H1 (cell line): ENCODE measurements around the gene ZBTB48.

ENCODE experiments used
- CEBPB ChIP-seq: IDR thresholded peaks from 2 replicates; pipeline ENCODE4 v1.6.1; 2012; ENCODE audit warnings: low read depth, low read length
- CTCF ChIP-seq, 3 experiments: IDR thresholded peaks; 1 replicate in 2 of 3; 2 replicates in 1 of 3; pipeline versions ENCODE4 v1.5.1 to v1.6.1; 2011; ENCODE audit warnings: low read length in 3 of 3, mild to moderate bottlenecking in 3 of 3, inconsistent platforms in 2 of 3, low read depth in 1 of 3, moderate library complexity in 1 of 3; ENCODE audit not compliant: insufficient read depth in 1 of 3; ENCODE audit errors: control extremely low read depth in 1 of 3
- EGR1 ChIP-seq: IDR thresholded peaks from 2 replicates; pipeline ENCODE4 v1.6.1; 2011; ENCODE audit warnings: low read depth, low read length, borderline replicate concordance
- POLR2A ChIP-seq, 2 experiments: IDR thresholded peaks; 1 replicate in 1 of 2; 2 replicates in 1 of 2; pipeline ENCODE4 v1.6.1; 2011; ENCODE audit warnings: low read depth in 2 of 2, low read length in 2 of 2, mild to moderate bottlenecking in 2 of 2; ENCODE audit errors: control extremely low read depth in 1 of 2
- POLR2AphosphoS5 ChIP-seq: IDR thresholded peaks from 2 replicates; pipeline ENCODE4 v1.6.1; 2011; ENCODE audit warnings: low read depth, low read length
- RAD21 ChIP-seq, 2 experiments: IDR thresholded peaks in 1 of 2; conservative IDR thresholded peaks in 1 of 2; 2 replicates each; pipeline ENCODE4 v1.6.1; 2011; ENCODE audit warnings: low read depth in 2 of 2, low read length in 2 of 2, improper control_type of control experiment in 1 of 2, inconsistent platforms in 1 of 2, mild to moderate bottlenecking in 1 of 2, moderate library complexity in 1 of 2
- YY1 ChIP-seq: IDR thresholded peaks from 2 replicates; pipeline ENCODE4 v1.6.1; 2011; ENCODE audit warnings: low read depth, mild to moderate bottlenecking, low read length

GRCh38 chr1:6554031-6554906, 25.5 kb upstream of the ZBTB48 start, which contains the start of gene NOL9:
- TF ChIP-seq CTCF (IDR thresholded peaks at IDR 0.05; ENCODE audit: control extremely low read depth in 1 of 3, insufficient read depth in 1 of 3, low read depth in 1 of 3, low read length in 3 of 3) (peak; percentile 85 to 93 (median 87)), CEBPB (peak; percentile 49), EGR1 (no peak), POLR2AphosphoS5 (peak; percentile 83), POLR2A (IDR thresholded peaks at IDR 0.05; ENCODE audit: control extremely low read depth in 1 of 2, low read depth in 2 of 2, low read length in 2 of 2) (peak; percentile 54 to 87), YY1 (peak; percentile 95), RAD21 (IDR thresholded peaks at IDR 0.05 in 1 of 2, conservative IDR thresholded peaks at IDR 0.05 in 1 of 2; ENCODE audit: low read depth in 2 of 2, low read length in 2 of 2) (peak; percentile 47 to 60)
